HG03565 (cell line): ENCODE results near the gene ARMC9.
"Not testable (repeated sequence)": the region's sequence is repeated elsewhere in the genome, so short reads cannot be mapped to it uniquely, and the experiment has no call there.

Experiments
- ATAC-seq: cut with Tn5 transposase; IDR thresholded peaks from one replicate; pipeline ENCODE4 v1.9.1; 2021; ENCODE audit warnings: mild to moderate bottlenecking, moderate library complexity; ENCODE audit not compliant: unreplicated experiment

The ARMC9 gene

GRCh38 chr2:231181860-231182512 is 16.4 kb upstream of the ARMC9 start:
- ATAC-seq: peak; percentile 63

- ATAC-seq: no peak
These were observed 15.9 kb upstream of the ARMC9 start for GRCh38 chr2:231182513-231182899.

- ATAC-seq: no peak
These were observed 14.6 kb upstream of the ARMC9 start for GRCh38 chr2:231183851-231184250.

- no peak for ATAC-seq
These were observed 14.1 kb upstream of the ARMC9 start for GRCh38 chr2:231184319-231184718.

GRCh38 chr2:231185050-231185725 is 13.2 kb upstream of the ARMC9 start:
- ATAC-seq: no peak

- no peak for ATAC-seq
These were observed 12.5 kb upstream of the ARMC9 start for GRCh38 chr2:231185886-231186285.

GRCh38 chr2:231186325-231186724 is 12.1 kb upstream of the ARMC9 start:
- no peak for ATAC-seq

- no peak for ATAC-seq
These were observed 10.5 kb upstream of the ARMC9 start for GRCh38 chr2:231187736-231188505.

GRCh38 chr2:231188506-231189170 is 9.8 kb upstream of the ARMC9 start:
- ATAC-seq: no peak

- no peak for ATAC-seq
These were observed 9.3 kb upstream of the ARMC9 start for GRCh38 chr2:231189171-231189530.

GRCh38 chr2:231189571-231190495 is 8.6 kb upstream of the ARMC9 start:
- no peak for ATAC-seq

- no peak for ATAC-seq
These were observed 7.8 kb upstream of the ARMC9 start for GRCh38 chr2:231190531-231191197.

GRCh38 chr2:231191896-231192872 is 6.2 kb upstream of the ARMC9 start:
- no peak for ATAC-seq

- no peak for ATAC-seq
These were observed 5.2 kb upstream of the ARMC9 start for GRCh38 chr2:231193216-231193615.

GRCh38 chr2:231196592-231196991 is 1.8 kb upstream of the ARMC9 start:
- ATAC-seq: no peak

- not testable (repeated sequence) for ATAC-seq
These were observed 1.2 kb upstream of the ARMC9 start for GRCh38 chr2:231197196-231197595.

- no peak for ATAC-seq
These were observed 633 bp upstream of the ARMC9 start for GRCh38 chr2:231197706-231198290.

GRCh38 chr2:231199219-231199618 is 788 bp downstream of the ARMC9 start:
- ATAC-seq: no peak
